GM12878 (cell line): ENCODE measurements around the gene HMCN2. TPM values are rescaled to one million over a fixed set of nuclear protein-coding genes. Genes with fewer than 3 reads are reported as not detected.

Source experiments
- ATAC-seq: fragments of 200-7000 bp; cut with Tn5 transposase; 3 replicates; pipeline ENCODE4 v1.9.1; 2020; ENCODE audit warnings: mild to moderate bottlenecking, moderate library complexity
- BruUV-seq: library from RNA; stranded (reverse); fragments of 400-500 nt; replicated peaks from 2 replicates; lab custom pipeline; 2021; lab: Mats Ljungman, UMichigan
- CTCF ChIA-PET: fragments of 300-600 bp; sonication (Branson Sonifier 250); formaldehyde crosslinking; extraction: SDS; loops from one replicate; lab custom pipeline; 2021; ENCODE audit warnings: inconsistent platforms; lab: Yijun Ruan, JAX
- POLR2A ChIA-PET: fragments of 350-600 bp; formaldehyde crosslinking; extraction: SDS; loops from one replicate; lab custom pipeline; 2021; ENCODE audit warnings: inconsistent platforms; lab: Charles Lee
- RAD21 ChIA-PET: fragments of 300-600 bp; sonication (Branson Sonifier 250); formaldehyde crosslinking; loops from one replicate; lab custom pipeline; 2023; ENCODE audit warnings: antibody characterized with exemption; ENCODE audit not compliant: unreplicated experiment; lab: Charles Lee
- SMC1A ChIA-PET: fragments of 300-600 bp; sonication (Branson Sonifier 250); formaldehyde crosslinking; loops from one replicate; lab custom pipeline; 2023; ENCODE audit not compliant: unreplicated experiment, uncharacterized antibody; lab: Charles Lee
- DNase-seq: peaks from one replicate; pipeline ENCODE4 v3.0.0-alpha.2; 2011; ENCODE audit warnings: low read depth, low spot score
- FAIRE-seq: peaks from 3 replicates; lab custom pipeline; 2011; peaks lifted over from hg19 to GRCh38; lab: Jason Lieb, UNC
- H2AFZ ChIP-seq: 2 replicates; pipeline ENCODE4 v1.6.0; 2011; ENCODE audit warnings: low read depth, low read length, control low read depth; ENCODE audit not compliant: control insufficient read depth
- H3K27ac ChIP-seq: 2 replicates; pipeline ENCODE4 v1.5.1; 2011; ENCODE audit warnings: control low read depth; ENCODE audit not compliant: control insufficient read depth, insufficient read depth
- H3K27me3 ChIP-seq, 2 experiments: replicated peaks in 1 of 2; 2 replicates each; pipeline versions ENCODE4 v1.6.0 to v1.6.1; 2011; ENCODE audit warnings: low read length in 1 of 2; ENCODE audit not compliant: control insufficient read depth in 2 of 2, insufficient read depth in 2 of 2
- H3K36me3 ChIP-seq, 2 experiments: 2 replicates each; pipeline ENCODE4 v1.5.1; 2011; ENCODE audit warnings: low read length in 1 of 2; ENCODE audit not compliant: control insufficient read depth in 2 of 2, insufficient read depth in 2 of 2
- H3K4me1 ChIP-seq: 2 replicates; pipeline ENCODE4 v1.6.1; 2011; ENCODE audit warnings: mild to moderate bottlenecking, low read length, moderate library complexity, mixed read lengths; ENCODE audit not compliant: control insufficient read depth, insufficient read depth
- H3K4me2 ChIP-seq: 2 replicates; pipeline ENCODE4 v1.6.0; 2011; ENCODE audit warnings: control low read depth; ENCODE audit not compliant: control insufficient read depth, insufficient read depth
- H3K4me3 ChIP-seq: fragments of 200-600 bp; sonication (generic); 2 replicates; pipeline ENCODE4 v1.5.1; 2016
- H3K79me2 ChIP-seq: 2 replicates; pipeline ENCODE4 v1.6.0; 2011; ENCODE audit warnings: low read length; ENCODE audit not compliant: control insufficient read depth, insufficient read depth
- H3K9ac ChIP-seq: 2 replicates; pipeline ENCODE4 v1.8.0; 2011; ENCODE audit warnings: low read length, control low read depth, mixed read lengths; ENCODE audit not compliant: control insufficient read depth, insufficient read depth
- H3K9me3 ChIP-seq: replicated peaks from 3 replicates; pipeline ENCODE4 v1.5.1; 2011; ENCODE audit warnings: mild to moderate bottlenecking, low read length; ENCODE audit not compliant: control insufficient read depth, insufficient read depth
- H4K20me1 ChIP-seq: 2 replicates; pipeline ENCODE4 v1.6.0; 2011; ENCODE audit not compliant: control insufficient read depth, insufficient read depth
- CBX3 ChIP-seq: fragments of 200-600 bp; sonication (generic); IDR thresholded peaks from 2 replicates; pipeline ENCODE4 v1.6.1; 2016; ENCODE audit warnings: low read depth, borderline replicate concordance
- MEF2B ChIP-seq: fragments of 450-650 bp; IDR thresholded peaks from 2 replicates; pipeline ENCODE4 v1.6.1; 2018; ENCODE audit warnings: mild to moderate bottlenecking, moderate library complexity; ENCODE audit not compliant: partially characterized antibody, poor library complexity, severe bottlenecking
- NBN ChIP-seq: fragments of 450-650 bp; IDR thresholded peaks from 2 replicates; pipeline ENCODE4 v1.6.1; 2016
- WGBS: methylation state at CpG from one replicate; pipeline ENCODE4 v1.1.6; 2016; ENCODE audit warnings: low lambda C conversion rate; ENCODE audit not compliant: insufficient replicate concordance, insufficient coverage; ENCODE audit errors: missing lambda C conversion rate; 5-methylcytosine and 5-hydroxymethylcytosine counted together
- in situ Hi-C: fragments of 300-500 bp; cut with MboI; formaldehyde crosslinking; loops from 9 replicates; pipeline ENCODE4 v1.14.3; 2018; ENCODE audit warnings: mixed read lengths
- intact Hi-C: fragments of 100-400 bp; cut with micrococcal nuclease; formaldehyde crosslinking; loops from one replicate; pipeline ENCODE4 v1.14.2; 2022; ENCODE audit not compliant: unreplicated experiment
- polyA plus RNA-seq, 11 experiments: library from polyadenylated mRNA; depleted of rRNA in 4 of 11; unstranded in 6 of 11; stranded (reverse) in 5 of 11; fragments of >200 nt; fragmentation: Nextera tagmentation in 4 of 11; fragmentation: Illumina TruSeq in 1 of 11; extraction: Ambion mirVana in 4 of 11; extraction: Trizol in 1 of 11; gene quantifications; 1 replicate in 1 of 11; 2 replicates in 10 of 11; pipeline versions ENCODE4 v1.2.1 to v1.2.3, GENCODE V29; 2011 to 2016; ENCODE audit warnings: inconsistent platforms in 2 of 11, missing spikeins in 2 of 11, low read depth in 1 of 11
- total RNA-seq, 4 experiments: library from RNA; depleted of rRNA in 3 of 4; stranded (reverse); fragments of >200 nt in 3 of 4; fragmentation: Illumina TruSeq in 1 of 4; extraction: Trizol in 1 of 4; gene quantifications; 2 replicates each; pipeline versions ENCODE4 v1.2.1 to v1.2.3, GENCODE V29; 2013 to 2021
- TF ChIP-seq, protein P1 (sequence below): fragments of 450-650 bp; IDR thresholded peaks from 2 replicates; pipeline ENCODE4 v1.6.1; 2017; ENCODE audit warnings: antibody characterized with exemption, mild to moderate bottlenecking, moderate library complexity

The HMCN2 gene
- total and polyA plus RNA-seq, 10 of the 15 experiments (the other 5 are each of a cell fraction or from before 2014, with no cell fraction given), result 0.04 TPM; not detected in 9

DNA sequence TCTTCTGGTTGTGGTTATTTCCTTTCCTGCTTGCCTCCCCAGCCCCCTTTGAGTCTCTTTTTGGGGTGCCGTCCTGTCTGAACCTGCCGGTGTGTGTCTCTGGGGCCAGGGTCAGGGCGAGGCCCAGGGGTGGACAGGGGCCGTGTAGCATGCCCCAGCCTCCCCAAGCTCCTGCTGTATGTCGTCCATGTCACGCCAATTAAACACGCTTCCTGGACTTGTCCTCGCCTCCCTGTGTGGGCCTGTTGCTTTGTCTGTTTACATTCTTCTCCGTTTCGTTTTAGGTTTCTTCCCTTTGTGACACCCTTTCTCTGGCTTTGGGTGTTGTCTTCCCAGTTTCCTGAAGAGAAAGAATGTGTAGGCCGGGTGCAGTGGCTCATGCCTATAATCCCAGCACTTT is 28.5 kb upstream of the HMCN2 start:
- H3K79me2 ChIP-seq, result no peaks in the 10 kb centered on the region
- no peak overlapping the region for H3K4me3 ChIP-seq
- H3K27me3 ChIP-seq, result no peaks in the 10 kb centered on the region
- SMC1A ChIA-PET, result interaction anchor here (0.7 to 6.2 kb wide), 2 partner anchors 130 to 892 kb away, joined by 4 to 46 read pairs; no protein-coding TSS in a partner anchor
- no peaks in the 10 kb centered on the region for H3K36me3 ChIP-seq
- RAD21 ChIA-PET, result interaction anchor here (1.1 to 1.3 kb wide), 2 partner anchors 108 to 129 kb away, joined by 4 to 20 read pairs; no protein-coding TSS in a partner anchor
- peaks cover 15% of the 10 kb centered on the region for H3K4me1 ChIP-seq
- H3K9me3 ChIP-seq, result no peaks in the 10 kb centered on the region
- H4K20me1 ChIP-seq, result no peaks in the 10 kb centered on the region
- no peak for ATAC-seq
- DNase-seq, result no peak
- TF ChIP-seq NBN (no peak), CBX3 (no peak), MEF2B (no peak)
- TF ChIP-seq, protein P1, sequence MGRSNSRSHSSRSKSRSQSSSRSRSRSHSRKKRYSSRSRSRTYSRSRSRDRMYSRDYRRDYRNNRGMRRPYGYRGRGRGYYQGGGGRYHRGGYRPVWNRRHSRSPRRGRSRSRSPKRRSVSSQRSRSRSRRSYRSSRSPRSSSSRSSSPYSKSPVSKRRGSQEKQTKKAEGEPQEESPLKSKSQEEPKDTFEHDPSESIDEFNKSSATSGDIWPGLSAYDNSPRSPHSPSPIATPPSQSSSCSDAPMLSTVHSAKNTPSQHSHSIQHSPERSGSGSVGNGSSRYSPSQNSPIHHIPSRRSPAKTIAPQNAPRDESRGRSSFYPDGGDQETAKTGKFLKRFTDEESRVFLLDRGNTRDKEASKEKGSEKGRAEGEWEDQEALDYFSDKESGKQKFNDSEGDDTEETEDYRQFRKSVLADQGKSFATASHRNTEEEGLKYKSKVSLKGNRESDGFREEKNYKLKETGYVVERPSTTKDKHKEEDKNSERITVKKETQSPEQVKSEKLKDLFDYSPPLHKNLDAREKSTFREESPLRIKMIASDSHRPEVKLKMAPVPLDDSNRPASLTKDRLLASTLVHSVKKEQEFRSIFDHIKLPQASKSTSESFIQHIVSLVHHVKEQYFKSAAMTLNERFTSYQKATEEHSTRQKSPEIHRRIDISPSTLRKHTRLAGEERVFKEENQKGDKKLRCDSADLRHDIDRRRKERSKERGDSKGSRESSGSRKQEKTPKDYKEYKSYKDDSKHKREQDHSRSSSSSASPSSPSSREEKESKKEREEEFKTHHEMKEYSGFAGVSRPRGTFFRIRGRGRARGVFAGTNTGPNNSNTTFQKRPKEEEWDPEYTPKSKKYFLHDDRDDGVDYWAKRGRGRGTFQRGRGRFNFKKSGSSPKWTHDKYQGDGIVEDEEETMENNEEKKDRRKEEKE, result no peak
- CTCF ChIA-PET, result interaction anchor here (0.7 to 6.4 kb wide), 5 partner anchors 12 to 129 kb away, joined by 3 to 96 read pairs (median 3); no protein-coding TSS in a partner anchor
- in situ Hi-C loops (loop anchor here (5.0 kb wide), 1 partner anchor 125 kb away; no protein-coding TSS in a partner anchor), intact Hi-C loops (loop anchor here (5.0 kb wide), 1 partner anchor 105 kb away; no protein-coding TSS in a partner anchor)
- POLR2A ChIA-PET, result interaction anchor here (0.7 kb wide), 1 partner anchor 93 kb away, joined by 4 read pairs; no protein-coding TSS in a partner anchor
- H3K27ac ChIP-seq, result no peak overlapping the region
- no peak overlapping the region for H2AFZ ChIP-seq
- no peak overlapping the region for H3K9ac ChIP-seq
- no TSS peak for BruUV-seq
- WGBS, result 53% methylated on average over 11 of the region's 11 CpGs
- H3K4me2 ChIP-seq, result no peak overlapping the region
- no peak for FAIRE-seq
